SK-N-SH treated with all-trans-retinoic acid at 6 μM for 48 hours (cell line): Measurements from ENCODE around the gene ZFYVE19.

Experiments
- BACH2 ChIP-seq: fragments of 250-450 bp; sonication (Bioruptor Pico); IDR thresholded peaks from 2 replicates; pipeline ENCODE4 v1.9.0; 2021; ENCODE audit warnings: mild to moderate bottlenecking, borderline replicate concordance
- CREB5 ChIP-seq: fragments of 250-450 bp; sonication (Bioruptor Pico); IDR thresholded peaks from 2 replicates; pipeline ENCODE4 v1.5.1; 2020; ENCODE audit warnings: low read depth, mild to moderate bottlenecking, moderate library complexity
- CSRNP3 ChIP-seq: fragments of 250-450 bp; sonication (Bioruptor Pico); IDR thresholded peaks from 2 replicates; pipeline ENCODE4 v1.5.1; 2021; ENCODE audit warnings: mild to moderate bottlenecking, moderate library complexity
- GLIS3 ChIP-seq: fragments of 250-450 bp; sonication (Bioruptor Pico); IDR thresholded peaks from 2 replicates; pipeline ENCODE4 v1.5.0; 2020; ENCODE audit warnings: mild to moderate bottlenecking, moderate library complexity
- OSR1 ChIP-seq: fragments of 250-450 bp; sonication (Bioruptor Pico); IDR thresholded peaks from 2 replicates; pipeline ENCODE4 v1.8.0; 2022; ENCODE audit warnings: moderate library complexity, mild to moderate bottlenecking, inconsistent platforms
- PATZ1 ChIP-seq: fragments of 250-450 bp; sonication (Bioruptor Pico); IDR thresholded peaks from 2 replicates; pipeline ENCODE4 v1.8.0; 2020; ENCODE audit warnings: mild to moderate bottlenecking, moderate library complexity, borderline replicate concordance
- PPARA ChIP-seq: fragments of 250-450 bp; sonication (Bioruptor Pico); IDR thresholded peaks from 2 replicates; pipeline ENCODE4 v1.5.0; 2020; ENCODE audit warnings: mild to moderate bottlenecking, borderline replicate concordance
- ZFP30 ChIP-seq: fragments of 450-650 bp; formaldehyde crosslinking; IDR thresholded peaks from 2 replicates; pipeline ENCODE4 v1.5.0; 2022; ENCODE audit warnings: mild to moderate bottlenecking, moderate library complexity
- ZNF8 ChIP-seq: fragments of 450-650 bp; formaldehyde crosslinking; IDR thresholded peaks from 2 replicates; pipeline ENCODE4 v1.5.0; 2020; ENCODE audit warnings: mild to moderate bottlenecking, moderate library complexity

- no peak for TF ChIP-seq PPARA
- TF ChIP-seq ZFP30 (CRISPR knock-in tag) = no peak
- no peak for TF ChIP-seq PATZ1
- TF ChIP-seq CREB5 = no peak
- TF ChIP-seq GLIS3 (CRISPR knock-in tag) = no peak
- no peak for TF ChIP-seq ZNF8 (CRISPR knock-in tag)
- TF ChIP-seq CSRNP3 (CRISPR knock-in tag) = no peak
- TF ChIP-seq BACH2 = no peak
- no peak for TF ChIP-seq OSR1 (CRISPR knock-in tag)
Observed at GRCh38 chr15:40838756-40839155, 31.9 kb downstream of the ZFYVE19 start.
